ENCODE measurements around the gene SRRM2. TPM values are rescaled to one million over a fixed set of nuclear protein-coding genes. Genes with fewer than 3 reads are reported as not detected.
A peak's percentile ranks its signal among the peaks of the same experiment; 100 is the strongest.

SRRM2 gene
- total RNA-seq (42.4 TPM), polyA plus RNA-seq (690 TPM)
- long read RNA-seq, donor 1, transcript SRRM2-218 (3 exons, 1,759 nt): major isoform, 7 of 34 reads
- long read RNA-seq, donor 1, transcript SRRM2-213 (2 exons, 732 nt): minor isoform, 5 of 34 reads
- long read RNA-seq, donor 1, partial matches to known transcripts: 11 of 34 reads
- long read RNA-seq, donor 1, other reads (novel, unspliced or antisense): 0 of 34 reads
- long read RNA-seq, donor 2: 0 reads
- long read RNA-seq, donor 3, transcript SRRM2-218 (3 exons, 1,759 nt): minor isoform, 40 of 373 reads
- long read RNA-seq, donor 3, transcript SRRM2-226 (4 exons, 461 nt): minor isoform, 13 of 373 reads
- long read RNA-seq, donor 3, transcript SRRM2-213 (2 exons, 732 nt): minor isoform, 31 of 373 reads
- long read RNA-seq, donor 3, transcript SRRM2-212 (2 exons, 1,118 nt): major isoform, 46 of 373 reads
- long read RNA-seq, donor 3, partial matches to known transcripts: 184 of 373 reads
- long read RNA-seq, donor 3, other reads (novel, unspliced or antisense): 11 of 373 reads
- long read RNA-seq, donor 4, transcript SRRM2-212 (2 exons, 1,118 nt): minor isoform, 20 of 884 reads
- long read RNA-seq, donor 4, transcript SRRM2-218 (3 exons, 1,759 nt): major isoform, 23 of 884 reads
- long read RNA-seq, donor 4, transcript SRRM2-213 (2 exons, 732 nt): major isoform, 23 of 884 reads
- long read RNA-seq, donor 4, transcript SRRM2-226 (4 exons, 461 nt): minor isoform, 7 of 884 reads
- long read RNA-seq, donor 4, partial matches to known transcripts: 768 of 884 reads
- long read RNA-seq, donor 4, other reads (novel, unspliced or antisense): 20 of 884 reads
- long read RNA-seq, donor 5, transcript SRRM2-212 (2 exons, 1,118 nt): major isoform, 49 of 2,001 reads
- long read RNA-seq, donor 5, transcript SRRM2-213 (2 exons, 732 nt): minor isoform, 46 of 2,001 reads
- long read RNA-seq, donor 5, transcript SRRM2-218 (3 exons, 1,759 nt): minor isoform, 43 of 2,001 reads
- long read RNA-seq, donor 5, transcript SRRM2-226 (4 exons, 461 nt): minor isoform, 17 of 2,001 reads
- long read RNA-seq, donor 5, partial matches to known transcripts: 940 of 2,001 reads
- long read RNA-seq, donor 5, other reads (novel, unspliced or antisense): 839 of 2,001 reads
- long read RNA-seq, donor 6, transcript SRRM2-213 (2 exons, 732 nt): minor isoform, 20 of 811 reads
- long read RNA-seq, donor 6, transcript SRRM2-218 (3 exons, 1,759 nt): minor isoform, 28 of 811 reads
- long read RNA-seq, donor 6, transcript SRRM2-212 (2 exons, 1,118 nt): major isoform, 42 of 811 reads
- long read RNA-seq, donor 6, transcript SRRM2-209 (3 exons, 711 nt): minor isoform, 12 of 811 reads
- long read RNA-seq, donor 6, partial matches to known transcripts: 323 of 811 reads
- long read RNA-seq, donor 6, other reads (novel, unspliced or antisense): 353 of 811 reads
- long read RNA-seq, donor 7, transcript SRRM2-218 (3 exons, 1,759 nt): minor isoform, 10 of 252 reads
- long read RNA-seq, donor 7, transcript SRRM2-213 (2 exons, 732 nt): major isoform, 23 of 252 reads
- long read RNA-seq, donor 7, transcript SRRM2-212 (2 exons, 1,118 nt): minor isoform, 18 of 252 reads
- long read RNA-seq, donor 7, transcript SRRM2-210 (2 exons, 841 nt): minor isoform, 5 of 252 reads
- long read RNA-seq, donor 7, partial matches to known transcripts: 178 of 252 reads
- long read RNA-seq, donor 7, other reads (novel, unspliced or antisense): 0 of 252 reads
- long read RNA-seq, donor 8, transcript SRRM2-213 (2 exons, 732 nt): minor isoform, 10 of 99 reads
- long read RNA-seq, donor 8, transcript SRRM2-209 (3 exons, 711 nt): minor isoform, 11 of 99 reads
- long read RNA-seq, donor 8, transcript SRRM2-212 (2 exons, 1,118 nt): major isoform, 17 of 99 reads
- long read RNA-seq, donor 8, transcript SRRM2-218 (3 exons, 1,759 nt): minor isoform, 11 of 99 reads
- long read RNA-seq, donor 8, partial matches to known transcripts: 29 of 99 reads
- long read RNA-seq, donor 8, other reads (novel, unspliced or antisense): 0 of 99 reads
- long read RNA-seq, donor 9, transcript SRRM2-213 (2 exons, 732 nt): minor isoform, 30 of 257 reads
- long read RNA-seq, donor 9, transcript SRRM2-226 (4 exons, 461 nt): minor isoform, 7 of 257 reads
- long read RNA-seq, donor 9, transcript SRRM2-212 (2 exons, 1,118 nt): minor isoform, 28 of 257 reads
- long read RNA-seq, donor 9, transcript SRRM2-218 (3 exons, 1,759 nt): major isoform, 31 of 257 reads
- long read RNA-seq, donor 9, partial matches to known transcripts: 122 of 257 reads
- long read RNA-seq, donor 9, other reads (novel, unspliced or antisense): 6 of 257 reads
- long read RNA-seq, donor 10, transcript SRRM2-222 (10 exons, 1,146 nt): minor isoform, 5 of 229 reads
- long read RNA-seq, donor 10, transcript SRRM2-212 (2 exons, 1,118 nt): minor isoform, 13 of 229 reads
- long read RNA-seq, donor 10, transcript SRRM2-213 (2 exons, 732 nt): major isoform, 22 of 229 reads
- long read RNA-seq, donor 10, transcript SRRM2-218 (3 exons, 1,759 nt): minor isoform, 8 of 229 reads
- long read RNA-seq, donor 10, partial matches to known transcripts: 159 of 229 reads
- long read RNA-seq, donor 10, other reads (novel, unspliced or antisense): 0 of 229 reads

DNA sequence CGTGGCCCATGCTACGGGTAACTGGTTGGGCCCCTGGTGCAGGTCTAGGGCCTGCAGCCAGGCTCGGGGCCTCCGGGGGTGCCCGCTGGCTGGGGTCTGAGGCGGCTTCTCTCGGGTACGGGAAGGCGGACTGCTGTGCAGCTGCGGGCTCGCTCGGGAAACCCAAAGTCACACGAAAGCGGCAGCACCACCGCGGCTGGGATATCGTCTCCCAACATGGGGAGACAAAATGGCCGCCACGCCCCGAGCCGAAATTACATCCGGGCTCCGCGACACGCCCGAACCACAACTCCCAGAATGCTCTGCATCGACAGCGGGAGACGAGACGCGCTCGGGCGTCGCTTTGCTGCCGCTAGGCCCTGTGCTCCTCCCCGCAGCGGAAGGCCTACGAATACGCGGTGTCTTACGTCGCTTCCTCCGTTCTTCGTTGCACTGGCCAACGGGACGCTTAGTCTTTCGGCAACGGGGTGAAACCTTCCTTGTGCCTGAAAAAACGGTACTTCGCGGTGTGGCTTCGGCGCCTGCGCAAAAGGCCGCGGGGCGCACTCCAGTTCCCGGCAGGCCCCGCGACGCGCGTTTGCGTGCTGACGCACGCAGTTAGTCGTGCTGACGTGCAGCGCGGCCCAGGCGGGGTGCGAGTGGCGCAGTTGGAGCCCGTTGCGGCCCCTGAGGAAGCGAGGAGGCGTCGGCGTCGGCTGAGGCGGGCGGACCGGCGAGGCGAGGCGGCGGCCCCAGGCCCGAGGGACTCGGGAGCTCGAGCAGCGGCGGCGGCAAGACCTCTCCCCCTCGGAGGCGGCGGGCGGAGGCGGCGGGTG lies at the start of gene SRRM2:
Gene SRRM2, plus strand, starts transcription at position 604 of the 815 bp plus-strand sequence. CDS start 3,727 bp downstream, outside the sequence.
- Histone ChIP-seq H3K4me1 (ENCODE audit: control insufficient read depth in 2 of 2, insufficient read depth in 2 of 2, low read length in 2 of 2) (peaks cover 22 to 31% of the 10 kb centered on the region in 2 donors), H3K36me3 (ENCODE audit: control insufficient read depth in 2 of 2, insufficient read depth in 2 of 2, low read length in 1 of 2) (peaks cover 20 to 23% of the 10 kb centered on the region in 2 donors), H3K27ac (ENCODE audit: low read depth in 1 of 2, low read length in 1 of 2) (peak within 1 kb of the TSS; percentile 100), H3K4me3 (ENCODE audit: low read length in 2 of 2) (peak within 1 kb of the TSS; percentile 78 to 89), H3K9me3 (ENCODE audit: control insufficient read depth in 2 of 2, insufficient read depth in 1 of 2, low read length in 1 of 2) (peaks cover 0 to 6% of the 10 kb centered on the region in 2 donors), H3K27me3 (ENCODE audit: control insufficient read depth in 2 of 2, insufficient read depth in 1 of 2, low read length in 1 of 2) (no peaks in the 10 kb centered on the region)
- DNase-seq (ENCODE audit: low read depth in 6 of 9, low spot score in 9 of 9): peak; percentile 94 to 99 (median 97)
- 4% methylated on average over 99 of the region's 99 CpGs for WGBS

DNA sequence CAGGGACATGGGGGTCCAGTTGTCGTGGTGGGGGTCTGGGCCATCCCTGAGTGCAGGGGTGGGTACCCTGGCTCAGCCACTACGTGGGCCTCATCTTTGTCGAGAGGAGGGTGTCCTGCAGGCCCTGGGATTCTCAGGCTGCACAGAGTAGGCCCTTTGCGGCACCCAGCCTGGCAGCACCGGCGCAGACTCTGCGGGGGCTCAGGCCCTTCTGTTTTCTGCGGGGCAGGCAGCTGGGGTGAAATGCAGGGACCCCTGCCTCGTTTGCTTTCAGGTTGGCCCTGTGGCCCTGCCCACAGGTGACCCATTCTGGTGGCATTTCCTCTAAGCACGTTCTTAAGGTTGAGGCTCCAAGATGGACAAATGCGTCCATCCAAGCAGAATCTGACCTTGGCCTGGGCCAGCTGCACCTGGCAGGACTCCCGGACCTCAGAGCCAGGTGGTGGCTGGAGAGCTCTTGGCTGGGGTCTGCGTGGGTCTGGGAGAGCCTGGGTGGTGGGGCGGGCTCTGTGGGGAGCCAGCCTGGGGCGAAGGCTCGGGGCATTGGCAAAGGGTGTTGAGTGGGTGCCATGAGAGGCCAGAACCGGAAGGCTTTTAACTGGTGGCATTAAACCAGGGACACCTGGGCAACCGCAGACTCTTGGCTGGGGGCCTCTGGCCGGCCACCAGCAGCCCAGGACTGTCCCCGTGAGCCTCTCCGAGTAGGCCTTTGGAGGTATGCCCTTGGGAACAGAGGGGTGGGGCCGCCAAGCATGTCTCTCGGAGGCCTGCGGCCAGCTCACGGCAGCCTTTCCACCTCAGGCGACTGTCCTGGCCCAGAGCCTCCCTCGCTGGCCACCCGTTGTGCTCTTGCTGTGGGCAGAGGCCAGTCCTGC lies 49.3 kb upstream of the SRRM2 start:
- Histone ChIP-seq H3K27ac (ENCODE audit: low read depth in 1 of 2, low read length in 1 of 2) (no peak overlapping the region), H3K27me3 (ENCODE audit: control insufficient read depth in 2 of 2, insufficient read depth in 1 of 2, low read length in 1 of 2) (no peaks in the 10 kb centered on the region), H3K36me3 (ENCODE audit: control insufficient read depth in 2 of 2, insufficient read depth in 2 of 2, low read length in 1 of 2) (peaks cover 63 to 95% of the 10 kb centered on the region in 2 donors), H3K9me3 (ENCODE audit: control insufficient read depth in 2 of 2, insufficient read depth in 1 of 2, low read length in 1 of 2) (no peaks in the 10 kb centered on the region), H3K4me1 (ENCODE audit: control insufficient read depth in 2 of 2, insufficient read depth in 2 of 2, low read length in 2 of 2) (no peaks in the 10 kb centered on the region), H3K4me3 (ENCODE audit: low read length in 2 of 2) (no peak overlapping the region)
- DNase-seq (ENCODE audit: low read depth in 6 of 9, low spot score in 9 of 9): no peak
- 98% methylated on average over 28 of the region's 28 CpGs for WGBS

DNA sequence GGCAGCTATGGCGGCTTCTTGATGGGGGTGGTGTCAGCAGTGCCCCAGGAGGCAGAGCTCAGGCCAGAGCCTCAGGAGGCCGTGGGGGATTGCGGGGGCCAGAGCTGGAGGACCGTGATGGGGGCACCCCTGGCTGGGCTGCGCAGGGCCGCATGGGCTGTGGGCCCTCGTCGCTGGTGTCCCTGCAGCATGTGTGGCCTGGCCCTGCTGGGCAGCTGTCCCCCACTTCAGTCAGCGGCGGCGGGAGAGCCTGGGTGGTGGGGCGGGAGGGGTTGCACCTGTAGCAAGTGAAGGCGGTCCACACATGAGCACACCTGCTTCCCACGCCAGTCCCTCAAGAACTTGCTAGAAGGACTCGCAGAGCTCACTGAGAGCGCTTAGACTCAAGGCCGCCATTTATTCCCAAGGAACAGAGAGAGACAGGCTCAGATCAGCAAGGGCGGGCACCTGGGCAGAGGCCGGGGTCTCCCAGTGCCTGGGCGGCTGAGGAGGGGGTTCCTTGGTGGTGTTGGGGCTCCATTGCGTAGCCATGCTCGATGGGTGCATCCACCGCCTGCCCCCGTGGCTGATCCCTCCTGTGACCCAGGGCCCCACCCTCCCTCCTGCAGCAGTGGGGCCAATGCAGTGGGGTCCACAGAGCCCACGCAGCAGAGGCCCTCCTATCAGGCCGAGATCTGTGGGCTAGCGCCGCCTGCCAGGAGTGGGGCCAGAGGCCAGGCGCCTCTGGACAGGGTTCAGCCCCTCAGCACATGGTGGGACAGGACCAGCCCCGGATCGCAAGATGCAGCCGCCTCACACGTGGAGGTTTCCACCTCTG lies 48.1 kb upstream of the SRRM2 start:
- 99% methylated on average over 33 of the region's 33 CpGs for WGBS
- H3K4me1 ChIP-seq (ENCODE audit: control insufficient read depth in 2 of 2, insufficient read depth in 2 of 2, low read length in 2 of 2): no peaks in the 10 kb centered on the region
- peaks cover 61 to 95% of the 10 kb centered on the region in 2 donors for H3K36me3 ChIP-seq (ENCODE audit: control insufficient read depth in 2 of 2, insufficient read depth in 2 of 2, low read length in 1 of 2)
- no peaks in the 10 kb centered on the region for H3K27me3 ChIP-seq (ENCODE audit: control insufficient read depth in 2 of 2, insufficient read depth in 1 of 2, low read length in 1 of 2)
- no peaks in the 10 kb centered on the region for H3K9me3 ChIP-seq (ENCODE audit: control insufficient read depth in 2 of 2, insufficient read depth in 1 of 2, low read length in 1 of 2)
- DNase-seq (ENCODE audit: low read depth in 6 of 9, low spot score in 9 of 9): no peak
- H3K4me3 ChIP-seq (ENCODE audit: low read length in 2 of 2): no peak overlapping the region
- H3K27ac ChIP-seq (ENCODE audit: low read depth in 1 of 2, low read length in 1 of 2): no peak overlapping the region

DNA sequence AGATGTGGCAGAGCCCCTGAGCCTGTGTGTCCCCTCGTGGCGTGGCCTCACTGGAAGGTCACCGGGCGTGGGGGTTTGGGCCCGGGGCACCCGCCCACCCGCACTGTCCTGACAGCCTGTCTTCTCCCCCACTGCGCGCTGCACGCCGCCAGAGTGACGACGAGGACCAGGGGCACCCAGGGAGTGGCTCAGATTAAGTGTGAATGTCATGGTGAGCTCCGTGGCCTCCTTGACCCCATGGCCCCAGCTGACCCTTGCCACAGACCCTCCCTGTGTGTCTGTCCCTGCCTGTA lies 47.5 kb upstream of the SRRM2 start:
- WGBS: 98% methylated on average over 14 of the region's 14 CpGs
- no peaks in the 10 kb centered on the region for H3K9me3 ChIP-seq (ENCODE audit: control insufficient read depth in 2 of 2, insufficient read depth in 1 of 2, low read length in 1 of 2)
- H3K4me1 ChIP-seq (ENCODE audit: control insufficient read depth in 2 of 2, insufficient read depth in 2 of 2, low read length in 2 of 2): no peaks in the 10 kb centered on the region
- H3K27ac ChIP-seq (ENCODE audit: low read depth in 1 of 2, low read length in 1 of 2): no peak overlapping the region
- H3K4me3 ChIP-seq (ENCODE audit: low read length in 2 of 2): no peak overlapping the region
- H3K27me3 ChIP-seq (ENCODE audit: control insufficient read depth in 2 of 2, insufficient read depth in 1 of 2, low read length in 1 of 2): no peaks in the 10 kb centered on the region
- no peak for DNase-seq (ENCODE audit: low read depth in 6 of 9, low spot score in 9 of 9)
- H3K36me3 ChIP-seq (ENCODE audit: control insufficient read depth in 2 of 2, insufficient read depth in 2 of 2, low read length in 1 of 2): peaks cover 55 to 94% of the 10 kb centered on the region in 2 donors

DNA sequence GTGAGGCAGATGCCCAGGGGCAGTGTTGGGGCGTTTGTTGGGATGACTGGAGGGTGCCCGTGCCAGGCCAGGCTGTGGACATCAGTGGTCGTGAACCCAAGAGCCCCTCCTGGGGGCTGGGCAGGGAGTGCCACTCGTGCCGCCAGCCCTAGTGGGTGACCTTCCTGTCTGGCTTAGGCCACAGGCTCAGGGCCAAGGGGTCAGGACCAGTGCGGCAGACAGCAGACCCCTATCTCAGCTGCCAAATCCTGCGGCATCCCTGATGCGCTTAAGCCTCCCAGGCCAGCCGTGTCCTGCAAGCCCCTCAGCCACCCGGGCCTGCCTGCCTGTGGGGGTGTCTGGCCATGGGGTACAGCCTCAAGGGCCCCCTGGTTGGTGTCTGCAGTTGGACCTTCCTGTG lies 47.1 kb upstream of the SRRM2 start:
- H3K4me1 ChIP-seq (ENCODE audit: control insufficient read depth in 2 of 2, insufficient read depth in 2 of 2, low read length in 2 of 2): no peaks in the 10 kb centered on the region
- 99% methylated on average over 10 of the region's 10 CpGs for WGBS
- H3K36me3 ChIP-seq (ENCODE audit: control insufficient read depth in 2 of 2, insufficient read depth in 2 of 2, low read length in 1 of 2): peaks cover 51 to 90% of the 10 kb centered on the region in 2 donors
- no peak overlapping the region for H3K4me3 ChIP-seq (ENCODE audit: low read length in 2 of 2)
- H3K9me3 ChIP-seq (ENCODE audit: control insufficient read depth in 2 of 2, insufficient read depth in 1 of 2, low read length in 1 of 2): no peaks in the 10 kb centered on the region
- H3K27me3 ChIP-seq (ENCODE audit: control insufficient read depth in 2 of 2, insufficient read depth in 1 of 2, low read length in 1 of 2): no peaks in the 10 kb centered on the region
- H3K27ac ChIP-seq (ENCODE audit: low read depth in 1 of 2, low read length in 1 of 2): no peak overlapping the region
- DNase-seq (ENCODE audit: low read depth in 6 of 9, low spot score in 9 of 9): no peak

DNA sequence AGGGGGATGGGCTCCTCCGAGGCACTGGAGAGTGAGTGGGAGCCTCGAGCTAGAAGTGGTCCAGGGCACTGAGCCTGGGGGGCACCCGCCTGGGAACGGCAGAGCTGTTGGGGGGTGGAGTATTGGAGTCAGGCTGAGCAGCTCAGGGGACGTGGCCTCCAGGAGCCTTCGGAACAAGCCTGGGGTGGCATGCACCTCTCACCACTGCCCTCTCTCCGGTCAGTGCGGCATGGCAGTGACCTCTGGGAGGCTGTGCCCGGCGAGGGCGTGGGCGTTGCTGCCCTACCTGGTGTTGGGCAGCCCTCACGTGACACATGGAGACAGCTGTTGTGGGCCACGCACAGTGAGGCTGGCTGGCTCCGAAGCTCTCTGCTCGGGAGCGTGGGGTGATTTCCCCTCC lies 46.4 kb upstream of the SRRM2 start:
- Histone ChIP-seq H3K36me3 (ENCODE audit: control insufficient read depth in 2 of 2, insufficient read depth in 2 of 2, low read length in 1 of 2) (peaks cover 44 to 83% of the 10 kb centered on the region in 2 donors), H3K27me3 (ENCODE audit: control insufficient read depth in 2 of 2, insufficient read depth in 1 of 2, low read length in 1 of 2) (no peaks in the 10 kb centered on the region), H3K4me3 (ENCODE audit: low read length in 2 of 2) (no peak overlapping the region), H3K27ac (ENCODE audit: low read depth in 1 of 2, low read length in 1 of 2) (no peak overlapping the region), H3K9me3 (ENCODE audit: control insufficient read depth in 2 of 2, insufficient read depth in 1 of 2, low read length in 1 of 2) (no peaks in the 10 kb centered on the region), H3K4me1 (ENCODE audit: control insufficient read depth in 2 of 2, insufficient read depth in 2 of 2, low read length in 2 of 2) (no peaks in the 10 kb centered on the region)
- DNase-seq (ENCODE audit: low read depth in 6 of 9, low spot score in 9 of 9): no peak
- 97% methylated on average over 17 of the region's 17 CpGs for WGBS

All from thymus (tissue), 14 donors.